GM12864 (cell line): ENCODE results near the gene SDC3.
"Not testable (repeated sequence)": the region's sequence is repeated elsewhere in the genome, so short reads cannot be mapped to it uniquely, and the experiment has no call there.

ENCODE experiments used
- DNase-seq: peaks from one replicate; pipeline ENCODE4 v3.0.0-alpha.2; 2011; ENCODE audit warnings: low read depth
- H3K4me3 ChIP-seq: 2 replicates; pipeline ENCODE4 v1.5.1; 2011; ENCODE audit warnings: mild to moderate bottlenecking, low read depth, low read length, control low read depth
- CTCF ChIP-seq: IDR thresholded peaks from 2 replicates; pipeline ENCODE4 v1.5.1; 2011; ENCODE audit warnings: low read depth, mild to moderate bottlenecking, moderate library complexity, low read length, control low read depth, inconsistent platforms; ENCODE audit errors: missing control alignments

SDC3 gene

GRCh38 chr1:30871276-30871871, 37.2 kb downstream of the SDC3 start:
- TF ChIP-seq CTCF = no peak
- H3K4me3 ChIP-seq = no peak overlapping the region
- DNase-seq = no peak

- no peak for DNase-seq
- TF ChIP-seq CTCF = no peak
- no peak overlapping the region for H3K4me3 ChIP-seq
These were observed 37.9 kb downstream of the SDC3 start for GRCh38 chr1:30870656-30871055.

DNA sequence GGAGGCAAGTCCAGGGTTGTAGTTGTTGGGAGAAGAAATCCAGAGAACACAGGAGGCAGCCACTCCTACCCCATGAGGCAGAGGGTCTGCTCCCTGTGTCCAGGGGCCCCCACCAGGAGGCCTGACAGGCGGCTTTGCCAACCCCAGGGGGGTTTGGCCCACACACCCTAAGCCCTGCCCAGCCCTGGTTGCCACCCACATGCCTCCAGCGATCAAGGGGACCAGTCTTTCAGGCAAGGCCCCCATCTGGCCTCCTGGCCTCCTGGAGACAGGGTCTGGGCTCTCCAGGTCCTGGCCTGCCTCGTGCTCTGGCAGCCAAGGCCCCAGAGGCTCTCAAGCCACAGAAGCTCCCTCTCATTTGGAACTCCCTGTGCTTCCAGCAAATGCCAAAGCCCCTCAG, 38.5 kb downstream of the SDC3 start:
- no peak for DNase-seq
- H3K4me3 ChIP-seq = no peak overlapping the region
- no peak for TF ChIP-seq CTCF

GRCh38 chr1:30868833-30869435, 39.6 kb downstream of the SDC3 start:
- H3K4me3 ChIP-seq = no peak overlapping the region
- DNase-seq = no peak
- no peak for TF ChIP-seq CTCF

GRCh38 chr1:30868057-30868456, 40.5 kb downstream of the SDC3 start:
- H3K4me3 ChIP-seq, DNase-seq: not testable (repeated sequence)

DNA sequence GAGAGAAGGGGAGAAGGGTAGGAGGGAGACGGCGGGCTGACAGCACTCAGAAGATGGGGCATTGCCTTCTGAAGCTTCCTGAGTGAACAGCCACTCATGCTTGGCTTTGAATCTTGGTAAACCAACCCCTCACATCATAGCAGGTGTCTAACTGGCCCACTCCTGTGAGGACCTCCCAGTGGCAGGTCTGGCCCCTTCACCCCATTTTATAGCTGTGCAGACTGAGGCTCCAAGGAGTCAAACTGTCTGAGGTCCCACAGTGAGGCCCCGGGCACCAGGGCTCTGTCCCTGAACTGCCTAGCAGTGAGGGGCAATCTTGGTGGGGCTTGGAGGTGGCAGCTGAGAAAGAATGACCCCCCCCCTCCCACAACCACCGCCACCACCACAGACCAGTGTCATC, 41.0 kb downstream of the SDC3 start:
- no peak for TF ChIP-seq CTCF
- H3K4me3 ChIP-seq = no peak overlapping the region
- no peak for DNase-seq

GRCh38 chr1:30866594-30866993, 42.0 kb downstream of the SDC3 start:
- no peak for DNase-seq
- H3K4me3 ChIP-seq = no peak overlapping the region
- TF ChIP-seq CTCF = no peak
